ENCODE results near the gene EIPR1. TPM values are rescaled to one million over a fixed set of nuclear protein-coding genes. Genes with fewer than 3 reads are reported as not detected.

EIPR1 gene
- total and polyA plus RNA-seq, 2 donors (not counting 1 experiment from before 2014, with no cell fraction given) = 22.3 to 23.9 TPM

- H3K27me3 ChIP-seq (ENCODE audit: control insufficient read depth, insufficient read depth, low read length) = no peaks in the 10 kb centered on the region
- H3K36me3 ChIP-seq (ENCODE audit: control insufficient read depth, insufficient read depth, low read length) = no peaks in the 10 kb centered on the region
- no peaks in the 10 kb centered on the region for H3K4me1 ChIP-seq (ENCODE audit: control insufficient read depth, extremely low read depth, insufficient read depth, low read length)
- no peaks in the 10 kb centered on the region for H4K20me1 ChIP-seq (ENCODE audit: control insufficient read depth, extremely low read depth, insufficient read depth, low read length)
- no peak overlapping the region for H3K9ac ChIP-seq (ENCODE audit: insufficient read depth, low read length)
- no peak for TF ChIP-seq EZH2 (IDR thresholded peaks at IDR 0.05; ENCODE audit: low read length, missing control alignments)
- no peak for TF ChIP-seq CTCF (conservative IDR thresholded peaks at IDR 0.05 in 1 of 2, IDR thresholded peaks at IDR 0.05 in 1 of 2; ENCODE audit: low read depth in 1 of 2, low read length in 2 of 2)
- no peak for DNase-seq (ENCODE audit: low read depth in 2 of 2)
- H3K4me2 ChIP-seq (ENCODE audit: extremely low read depth, insufficient read depth, low read length) = no peak overlapping the region
- H3K79me2 ChIP-seq (ENCODE audit: control insufficient read depth, insufficient read depth, low read length) = no peaks in the 10 kb centered on the region
- no peak overlapping the region for H3K27ac ChIP-seq (ENCODE audit: insufficient read depth, low read length)
- no peak overlapping the region for H2AFZ ChIP-seq (ENCODE audit: low read length)
- H3K9me3 ChIP-seq (ENCODE audit: control insufficient read depth, insufficient read depth, low read depth, low read length) = no peaks in the 10 kb centered on the region
- no peak overlapping the region for H3K4me3 ChIP-seq (replicated peaks in 1 of 4; ENCODE audit: control extremely low read depth in 1 of 4, insufficient read depth in 1 of 4, low read depth in 3 of 4, low read length in 4 of 4)
These were observed 83.1 kb downstream of the EIPR1 start for GRCh38 chr2:3294493-3294892.

- Histone ChIP-seq H4K20me1 (ENCODE audit: control insufficient read depth, extremely low read depth, insufficient read depth, low read length) (no peaks in the 10 kb centered on the region), H3K4me3 (replicated peaks in 1 of 4; ENCODE audit: control extremely low read depth in 1 of 4, insufficient read depth in 1 of 4, low read depth in 3 of 4, low read length in 4 of 4) (no peak overlapping the region), H3K4me2 (ENCODE audit: extremely low read depth, insufficient read depth, low read length) (no peak overlapping the region), H3K27me3 (ENCODE audit: control insufficient read depth, insufficient read depth, low read length) (no peaks in the 10 kb centered on the region), H3K36me3 (ENCODE audit: control insufficient read depth, insufficient read depth, low read length) (no peaks in the 10 kb centered on the region), H3K9ac (ENCODE audit: insufficient read depth, low read length) (no peak overlapping the region), H3K9me3 (ENCODE audit: control insufficient read depth, insufficient read depth, low read depth, low read length) (no peaks in the 10 kb centered on the region), H3K4me1 (ENCODE audit: control insufficient read depth, extremely low read depth, insufficient read depth, low read length) (no peaks in the 10 kb centered on the region), H3K79me2 (ENCODE audit: control insufficient read depth, insufficient read depth, low read length) (no peaks in the 10 kb centered on the region), H3K27ac (ENCODE audit: insufficient read depth, low read length) (no peak overlapping the region), H2AFZ (ENCODE audit: low read length) (no peak overlapping the region)
- TF ChIP-seq CTCF (conservative IDR thresholded peaks at IDR 0.05 in 1 of 2, IDR thresholded peaks at IDR 0.05 in 1 of 2; ENCODE audit: low read depth in 1 of 2, low read length in 2 of 2) (no peak), EZH2 (IDR thresholded peaks at IDR 0.05; ENCODE audit: low read length, missing control alignments) (no peak)
- DNase-seq (ENCODE audit: low read depth in 2 of 2) = no peak
These were observed 83.5 kb downstream of the EIPR1 start for GRCh38 chr2:3294069-3294468.

GRCh38 chr2:3293221-3293620 is 84.4 kb downstream of the EIPR1 start:
- H3K27ac ChIP-seq (ENCODE audit: insufficient read depth, low read length) = no peak overlapping the region
- TF ChIP-seq EZH2 (IDR thresholded peaks at IDR 0.05; ENCODE audit: low read length, missing control alignments) (no peak), CTCF (conservative IDR thresholded peaks at IDR 0.05 in 1 of 2, IDR thresholded peaks at IDR 0.05 in 1 of 2; ENCODE audit: low read depth in 1 of 2, low read length in 2 of 2) (no peak)

More at GRCh38 chr2:3293221-3293620, 84.4 kb downstream of the EIPR1 start:
- Histone ChIP-seq H3K36me3 (ENCODE audit: control insufficient read depth, insufficient read depth, low read length) (no peaks in the 10 kb centered on the region), H3K9ac (ENCODE audit: insufficient read depth, low read length) (no peak overlapping the region), H4K20me1 (ENCODE audit: control insufficient read depth, extremely low read depth, insufficient read depth, low read length) (no peaks in the 10 kb centered on the region), H3K27me3 (ENCODE audit: control insufficient read depth, insufficient read depth, low read length) (no peaks in the 10 kb centered on the region), H2AFZ (ENCODE audit: low read length) (no peak overlapping the region), H3K4me2 (ENCODE audit: extremely low read depth, insufficient read depth, low read length) (no peak overlapping the region), H3K4me3 (replicated peaks in 1 of 4; ENCODE audit: control extremely low read depth in 1 of 4, insufficient read depth in 1 of 4, low read depth in 3 of 4, low read length in 4 of 4) (no peak overlapping the region), H3K79me2 (ENCODE audit: control insufficient read depth, insufficient read depth, low read length) (no peaks in the 10 kb centered on the region), H3K4me1 (ENCODE audit: control insufficient read depth, extremely low read depth, insufficient read depth, low read length) (no peaks in the 10 kb centered on the region), H3K9me3 (ENCODE audit: control insufficient read depth, insufficient read depth, low read depth, low read length) (no peaks in the 10 kb centered on the region)
- DNase-seq (ENCODE audit: low read depth in 2 of 2) = no peak
